Femur (tissue), 1 donor: Measurements from ENCODE around the gene NKAIN4.

ENCODE experiments used
- DNase-seq: peaks from one replicate; pipeline ENCODE4 v3.0.0-alpha.2; 2017

NKAIN4 gene

DNA sequence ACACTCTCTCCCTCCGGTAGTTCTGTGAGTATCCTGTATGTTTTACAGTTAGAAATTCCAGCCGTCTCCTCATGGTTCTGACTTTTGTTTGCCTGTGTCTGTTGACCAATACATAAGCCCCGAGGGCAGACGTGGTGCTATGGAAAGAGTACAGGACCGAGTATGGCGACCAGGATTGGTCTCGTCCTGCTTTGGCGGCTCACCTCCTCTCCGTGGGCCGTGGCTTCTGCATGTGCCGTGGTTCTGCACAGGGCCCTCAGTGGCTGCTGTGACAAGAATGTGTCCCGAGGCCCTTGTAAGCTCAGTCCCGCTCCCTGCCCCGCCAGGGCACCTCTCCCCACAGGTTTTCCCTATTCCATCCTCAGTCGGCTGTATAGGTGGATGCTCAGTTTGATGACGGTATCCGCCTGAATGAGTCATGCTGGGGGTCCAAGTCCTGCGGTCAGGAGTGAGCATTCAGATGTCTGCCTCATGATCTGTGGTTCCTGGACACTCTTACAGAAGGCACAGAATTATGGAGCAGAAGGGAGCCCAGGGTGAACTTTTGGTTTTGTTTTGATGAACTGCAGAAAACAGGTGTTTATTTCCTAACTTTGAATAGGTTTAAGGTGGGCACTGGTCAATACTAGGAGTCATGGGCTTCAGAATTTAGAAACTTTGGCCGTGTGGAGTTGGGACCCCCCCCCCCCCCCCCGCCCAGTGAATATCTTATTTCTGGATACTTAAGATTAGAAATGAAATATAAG, 19.5 kb upstream of the NKAIN4 start:
- no peak for DNase-seq

DNA sequence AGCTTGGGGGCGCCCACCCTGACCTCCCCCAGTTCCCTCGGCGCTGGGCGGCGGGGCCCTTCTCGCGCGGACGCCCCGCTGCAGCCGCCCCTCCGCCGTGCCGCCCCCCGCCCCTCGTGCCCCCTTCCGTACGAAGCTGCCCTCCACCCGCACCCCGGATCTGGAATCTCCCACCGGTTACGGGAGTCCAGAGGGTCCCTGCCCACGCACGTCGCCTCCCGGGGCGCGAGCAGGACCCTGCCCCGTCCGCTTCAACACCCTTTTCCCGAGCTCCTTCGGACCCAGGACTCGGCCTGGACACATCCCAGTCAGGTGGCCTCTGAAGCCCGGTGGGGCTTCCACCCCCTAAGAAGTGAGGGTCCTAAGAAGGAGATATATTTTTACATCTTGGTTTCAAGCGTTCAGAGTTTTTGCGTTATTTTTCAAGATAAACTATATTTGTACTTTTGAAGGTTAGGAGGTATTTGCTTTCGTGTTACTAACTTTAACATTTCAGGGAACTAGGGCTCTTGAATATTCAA, 18.9 kb upstream of the NKAIN4 start:
- DNase-seq, result no peak

DNA sequence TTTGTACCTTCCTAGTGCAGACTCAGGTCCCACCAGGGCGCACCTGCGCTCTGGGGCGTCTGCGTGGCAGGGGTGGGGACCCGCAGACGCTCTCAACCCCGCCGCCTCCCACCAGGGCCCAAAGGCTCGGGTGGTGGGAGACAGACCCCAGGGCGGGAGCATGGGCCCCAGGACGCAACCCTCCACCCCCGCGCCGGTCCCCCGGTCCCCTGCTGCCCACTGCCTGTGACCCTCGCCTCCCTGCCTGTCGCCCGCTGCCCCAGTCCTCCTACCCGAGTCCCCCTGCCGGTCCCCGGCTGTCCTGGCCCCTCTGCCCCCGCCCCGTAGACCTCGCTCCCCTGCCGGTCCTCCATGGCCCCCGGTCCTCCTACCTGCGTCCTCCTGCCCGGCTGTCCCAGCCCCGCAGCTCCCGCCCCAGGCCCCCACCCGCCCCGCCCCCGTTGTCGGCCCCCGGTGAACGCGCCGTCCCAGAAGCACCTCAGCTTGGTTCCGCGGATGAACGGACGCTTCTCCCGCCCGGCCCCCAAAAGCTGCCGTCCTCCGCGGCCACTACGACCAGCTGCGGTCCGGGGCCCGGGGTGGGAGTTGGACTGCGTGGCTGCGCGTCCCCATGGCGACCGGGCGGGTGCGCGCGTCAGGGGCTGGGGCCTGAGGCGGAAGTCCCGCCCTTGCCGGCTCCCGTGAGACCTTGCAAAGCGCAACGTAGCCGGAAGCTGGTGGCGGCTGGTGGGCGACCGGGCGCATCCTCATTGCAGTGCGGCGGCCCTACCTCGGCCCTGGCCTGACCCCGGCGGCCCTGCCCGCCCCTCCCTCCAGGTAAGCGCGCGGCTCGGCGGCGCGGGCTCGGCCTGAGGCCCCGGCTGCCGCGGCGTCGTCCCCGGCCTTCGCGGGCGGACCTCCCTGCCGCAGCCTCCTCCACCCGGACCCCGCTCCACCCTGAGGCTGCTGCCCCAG, 18.1 kb upstream of the NKAIN4 start, which contains the start of gene ARFGAP1:
TSS of gene ARFGAP1 (plus strand) at position 709 of the 954 bp plus-strand sequence. CDS start 2,768 bp downstream, outside the sequence.
- peak; percentile 96 for DNase-seq

DNA sequence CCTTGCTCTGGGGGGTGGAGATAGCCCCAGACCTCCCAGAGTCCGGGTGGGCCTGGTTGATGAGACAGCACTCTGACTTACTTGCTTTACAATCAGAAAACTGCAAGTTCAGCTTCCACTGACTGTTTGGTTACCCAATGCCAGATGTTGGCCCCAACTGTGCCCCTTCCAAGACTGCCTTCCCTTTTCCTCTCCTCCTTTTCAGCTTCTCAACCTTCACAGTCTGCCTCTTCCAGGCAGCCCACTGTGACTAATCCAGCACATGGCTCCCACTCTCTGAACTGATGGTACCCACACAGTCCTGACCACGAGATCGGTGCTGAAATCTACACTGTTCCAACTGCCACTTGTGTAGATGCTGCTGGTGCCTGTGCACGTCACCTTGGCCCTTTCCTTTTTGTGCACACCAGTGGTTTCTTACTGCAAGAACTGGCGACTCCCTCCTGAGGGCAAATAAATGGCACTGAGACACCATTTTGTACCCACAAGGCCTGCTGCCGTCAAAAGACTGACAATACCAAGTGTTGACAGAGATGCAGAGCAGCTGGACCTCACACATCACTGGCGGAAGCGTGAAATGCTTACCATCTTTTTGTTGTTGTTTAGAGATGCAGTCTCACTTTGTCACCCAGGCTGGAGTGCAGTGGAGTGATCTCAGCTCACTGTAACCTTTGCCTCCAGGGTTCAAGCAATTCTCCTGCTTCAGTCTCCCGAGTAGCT, 16.5 kb upstream of the NKAIN4 start:
- DNase-seq, result no peak

DNA sequence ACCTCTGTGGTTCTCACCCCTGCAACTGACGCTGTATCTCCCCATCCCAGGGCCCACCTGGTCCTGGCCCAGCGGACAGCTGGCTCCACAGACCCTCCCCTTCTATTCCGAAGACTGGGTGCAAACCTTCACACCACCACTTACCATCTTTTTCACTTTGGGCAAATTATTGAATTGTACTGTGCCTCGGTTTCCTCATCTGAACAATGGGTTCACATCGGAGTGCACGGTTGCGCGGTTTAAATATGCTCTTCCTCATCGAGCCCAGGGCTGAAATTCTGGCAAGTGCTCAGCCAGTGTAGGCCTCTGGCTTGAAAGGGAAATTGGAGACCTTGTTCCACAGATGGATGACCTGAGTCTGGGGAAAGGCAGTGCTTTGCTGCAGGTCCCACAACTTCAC, 15.5 kb upstream of the NKAIN4 start:
- DNase-seq, result no peak

DNA sequence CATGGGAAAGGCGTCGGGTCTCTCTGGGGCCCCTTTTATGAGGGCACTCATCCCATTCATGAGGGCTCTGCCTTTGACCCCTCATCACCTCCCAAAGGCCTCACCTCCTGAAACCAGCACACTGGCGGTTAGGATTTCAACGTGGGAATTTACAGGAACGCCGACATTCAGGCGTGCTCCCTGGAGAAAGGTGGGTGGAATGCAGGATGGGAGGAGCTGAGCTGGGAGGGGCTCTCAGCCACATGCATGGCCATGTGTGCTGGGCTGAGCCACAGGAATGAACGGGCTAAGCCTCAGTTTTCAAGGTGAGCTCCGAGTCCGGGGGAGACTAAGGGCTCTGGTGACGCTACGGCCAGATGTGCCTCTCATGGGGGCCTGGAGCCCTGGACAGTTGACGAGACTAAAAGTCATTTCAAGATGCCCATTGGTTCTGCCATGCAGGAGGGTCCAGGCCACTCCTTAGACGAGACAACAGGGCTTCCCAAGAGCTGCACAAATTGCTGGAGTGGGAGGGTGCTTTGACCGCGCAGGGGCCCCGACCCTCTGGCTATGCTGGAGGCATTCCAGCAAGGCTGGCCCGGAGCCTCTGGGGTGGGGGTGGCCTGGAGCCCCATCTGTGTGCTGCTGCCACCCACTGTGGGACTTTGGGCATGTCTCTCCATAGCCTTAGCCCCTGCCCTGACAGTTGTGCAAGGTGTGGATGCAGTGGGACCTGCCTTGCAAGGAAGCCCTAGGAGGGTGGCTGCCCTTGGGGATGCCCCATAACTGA, 14.6 kb upstream of the NKAIN4 start:
- no peak for DNase-seq

DNA sequence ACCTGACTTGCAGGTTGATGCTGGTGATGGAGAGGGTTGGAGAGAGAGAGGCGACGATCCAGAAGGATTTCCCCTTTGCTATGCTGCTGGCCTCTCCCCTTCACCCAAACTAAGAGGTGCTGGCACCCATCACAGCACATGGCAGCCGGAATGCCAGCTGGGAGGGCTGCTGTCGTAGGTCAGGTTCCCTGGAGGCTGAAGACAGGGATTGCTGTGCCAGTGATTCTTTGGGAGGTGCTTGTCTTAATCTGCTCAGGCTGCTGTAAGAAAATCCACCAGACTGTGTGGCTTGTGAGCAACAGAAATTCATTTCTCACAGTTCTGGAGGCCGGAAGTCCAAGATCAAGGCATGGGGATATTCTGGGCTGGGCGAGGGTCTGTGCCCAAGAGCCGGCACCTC, 14.0 kb upstream of the NKAIN4 start:
- no peak for DNase-seq

DNA sequence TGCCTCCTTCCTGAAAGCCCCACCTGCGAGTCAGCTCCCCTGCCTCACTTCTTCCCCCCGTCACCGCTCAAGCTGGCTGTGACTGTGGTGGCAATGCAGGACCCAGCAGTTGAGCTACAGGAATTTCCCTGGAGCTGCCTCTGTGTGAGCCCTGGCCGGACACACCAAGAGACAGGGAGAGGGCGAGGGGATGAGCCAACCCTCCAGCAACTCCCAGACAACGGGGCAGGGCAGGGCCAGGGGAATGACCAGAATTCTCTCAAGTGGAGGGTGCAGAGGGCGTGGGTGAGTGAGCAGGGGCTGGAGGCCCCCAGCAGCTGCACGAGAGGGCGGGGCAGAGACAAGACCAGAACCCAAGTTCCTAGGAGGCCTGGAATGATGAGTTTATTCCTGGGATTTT, 13.4 kb upstream of the NKAIN4 start:
- DNase-seq, result no peak

DNA sequence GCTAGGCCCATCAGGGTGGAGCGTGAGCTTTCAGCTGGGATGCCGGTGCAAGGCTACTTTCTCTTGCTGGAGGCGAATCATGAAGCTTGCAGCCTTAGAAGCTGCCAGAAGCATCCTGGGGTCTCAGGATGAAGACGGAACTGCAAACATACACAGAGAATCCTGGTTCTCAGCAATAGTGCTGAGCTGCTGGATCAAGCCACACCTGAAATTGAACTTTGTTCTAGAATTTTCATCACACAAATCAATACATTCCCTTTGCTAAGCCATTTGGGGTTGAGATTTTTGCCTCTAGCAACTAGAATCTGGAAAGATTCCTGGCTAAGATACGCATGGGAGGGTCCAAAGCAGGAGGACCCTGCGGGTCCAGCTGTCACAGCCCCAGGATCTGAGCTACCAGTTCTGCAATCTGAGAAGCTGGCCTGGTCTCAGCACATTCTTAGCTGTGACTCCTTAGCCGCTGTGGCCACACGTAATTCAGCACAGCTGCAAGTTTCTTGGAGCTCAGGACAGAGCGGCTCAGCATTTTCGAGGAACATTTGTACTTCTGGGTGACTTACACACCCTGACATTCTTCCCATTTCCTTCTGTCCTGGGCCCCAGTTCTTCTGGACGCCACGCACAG, 11.7 kb upstream of the NKAIN4 start:
- DNase-seq, result peak; percentile 84

DNA sequence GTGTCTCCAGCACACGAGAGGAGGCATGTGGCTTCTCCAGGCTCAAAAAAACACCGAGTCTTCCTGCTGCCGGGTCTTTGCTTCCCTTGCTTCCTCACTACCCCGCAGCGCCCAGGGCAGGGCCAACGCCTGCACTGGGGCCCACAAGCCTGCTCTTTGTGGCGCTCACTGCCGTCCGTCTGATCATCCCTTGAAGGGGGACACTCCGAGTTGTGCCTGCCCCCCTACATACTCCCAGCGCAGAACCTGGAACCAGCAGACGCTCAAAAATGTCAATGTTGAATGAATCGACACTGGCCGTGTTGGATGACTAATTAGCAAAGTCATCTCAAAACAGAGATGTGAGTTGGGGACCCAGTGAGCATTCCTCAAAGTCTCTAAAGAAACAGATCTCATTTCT, 10.3 kb upstream of the NKAIN4 start:
- no peak for DNase-seq

DNA sequence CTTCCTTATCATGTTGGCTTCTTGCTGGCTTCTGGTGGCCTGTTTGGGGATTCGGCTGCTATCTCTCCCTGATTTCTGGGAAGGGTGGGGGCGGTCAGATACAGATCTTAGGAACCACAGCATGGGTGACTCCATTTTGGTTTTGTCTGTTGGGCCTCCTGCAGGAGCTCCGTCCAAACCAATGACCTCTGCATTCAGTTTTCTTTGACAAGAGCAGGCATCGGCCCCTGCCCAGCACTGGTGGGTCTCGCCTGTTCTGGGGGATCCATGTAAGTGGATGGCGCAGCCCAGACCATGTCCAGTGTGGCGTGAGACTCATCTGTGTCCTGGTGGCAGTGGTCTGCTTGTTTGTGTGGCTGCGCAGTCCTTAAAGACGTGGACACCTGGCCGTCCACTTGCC, 9.7 kb upstream of the NKAIN4 start:
- DNase-seq, result no peak

DNA sequence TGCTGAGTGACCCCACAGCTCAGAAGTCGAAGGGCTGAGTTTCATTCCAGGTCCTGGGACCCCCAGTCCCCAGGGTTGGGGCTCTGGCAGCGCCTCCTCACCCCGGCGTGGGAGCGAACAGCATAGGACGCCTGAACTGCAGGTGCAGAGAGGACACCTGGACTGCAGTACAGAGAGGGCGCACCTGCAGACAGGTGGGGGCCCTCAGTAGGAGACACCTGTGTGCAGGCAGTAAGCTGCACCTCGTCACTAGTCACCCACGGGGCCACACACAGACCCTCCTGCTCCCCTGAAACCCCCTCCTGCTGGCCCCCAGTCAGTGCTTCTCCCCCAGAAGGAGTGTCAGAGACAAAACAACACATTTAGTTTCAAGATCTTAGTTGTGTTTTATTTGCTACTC, 8.6 kb upstream of the NKAIN4 start:
- no peak for DNase-seq

DNA sequence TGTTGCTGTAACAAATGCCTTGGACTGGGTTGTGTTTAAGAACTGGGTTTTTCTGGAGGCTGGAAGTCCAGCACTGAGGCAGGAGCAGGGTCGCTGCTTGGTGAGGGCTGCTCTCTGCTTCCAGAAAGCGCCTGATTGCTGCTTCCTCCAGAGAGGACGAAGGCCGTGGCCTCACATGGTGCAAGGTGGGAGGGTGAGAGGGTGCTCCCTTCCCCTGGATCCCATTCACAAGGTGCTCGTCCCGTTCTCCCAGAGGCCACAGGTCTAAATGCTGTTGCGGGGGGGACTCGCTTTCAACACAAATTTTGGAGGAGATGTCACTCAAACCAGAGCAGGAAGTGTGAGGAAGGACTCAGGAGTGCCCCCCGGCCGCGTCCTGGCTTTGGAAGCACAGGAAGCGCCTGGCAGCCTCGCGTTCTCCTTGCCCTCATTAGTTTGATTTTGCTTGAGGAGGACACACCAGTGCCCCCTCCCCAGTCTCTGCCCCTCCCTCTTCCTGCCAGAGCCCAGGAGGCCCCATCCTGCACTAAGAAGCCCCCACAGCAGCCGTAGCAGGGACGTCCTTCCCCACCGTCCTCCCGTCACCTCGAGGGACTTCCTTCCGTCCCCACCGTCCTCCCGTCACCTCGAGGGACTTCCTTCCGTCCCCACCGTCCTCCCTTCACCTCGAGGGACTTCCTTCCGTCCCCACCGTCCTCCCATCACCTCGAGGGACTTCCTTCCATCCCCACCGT, 7.7 kb upstream of the NKAIN4 start:
- DNase-seq, result no peak

DNA sequence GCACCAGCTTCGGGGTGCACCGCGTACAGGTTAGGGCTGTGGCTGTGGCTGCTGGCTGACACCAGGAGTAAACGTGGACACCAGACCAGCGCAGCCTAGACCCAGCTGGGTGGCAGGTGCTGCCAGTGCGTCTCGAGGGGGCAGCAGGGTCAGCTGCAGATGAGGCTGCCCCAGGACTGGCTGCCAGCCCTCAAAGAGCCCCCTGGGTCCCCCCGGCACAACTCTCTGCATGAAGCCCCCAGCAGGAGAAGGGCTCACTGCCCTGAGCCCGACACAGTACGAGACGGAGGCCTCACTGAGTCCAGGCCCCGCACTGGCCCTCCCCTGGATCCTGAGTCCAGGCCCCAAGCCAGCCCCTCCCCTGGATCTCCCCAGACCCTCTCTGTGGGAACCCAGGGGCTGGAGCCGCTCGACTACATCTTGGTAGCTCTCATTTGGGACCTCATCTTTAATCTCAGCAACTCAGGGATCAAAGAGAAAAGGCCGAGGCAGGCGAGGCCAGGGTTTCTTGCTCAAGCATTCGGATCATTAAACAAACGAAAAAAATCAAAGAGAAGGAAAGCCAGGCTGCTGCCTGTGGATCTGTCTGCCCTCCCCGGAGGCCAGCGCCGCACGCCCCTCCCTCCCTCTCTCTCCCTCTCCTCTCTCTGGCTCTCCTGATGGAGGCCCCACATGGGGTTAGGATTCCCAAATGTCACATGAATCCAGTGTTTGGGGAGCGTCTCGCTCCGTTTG, 7.0 kb upstream of the NKAIN4 start:
- no peak for DNase-seq

DNA sequence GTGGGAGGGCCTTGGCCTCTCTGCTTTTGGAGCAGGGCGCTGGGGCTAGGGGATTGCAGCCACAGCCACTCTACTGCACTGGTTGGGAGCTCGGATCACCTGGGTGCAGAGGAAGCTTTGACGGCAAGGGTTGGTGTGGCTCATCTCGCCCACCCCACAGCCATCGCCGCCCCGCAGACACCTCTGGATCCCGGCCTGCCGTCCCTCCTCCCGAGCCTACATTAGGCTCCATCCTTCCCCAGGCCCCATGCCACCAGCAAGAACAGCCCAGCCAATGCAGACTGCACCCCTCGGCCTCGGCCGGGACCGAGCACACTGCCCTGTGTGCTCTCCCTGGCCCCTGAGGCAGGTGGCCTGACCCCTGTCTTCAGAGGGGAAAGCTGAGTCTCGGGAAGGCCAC, 6.3 kb upstream of the NKAIN4 start:
- no peak for DNase-seq

DNA sequence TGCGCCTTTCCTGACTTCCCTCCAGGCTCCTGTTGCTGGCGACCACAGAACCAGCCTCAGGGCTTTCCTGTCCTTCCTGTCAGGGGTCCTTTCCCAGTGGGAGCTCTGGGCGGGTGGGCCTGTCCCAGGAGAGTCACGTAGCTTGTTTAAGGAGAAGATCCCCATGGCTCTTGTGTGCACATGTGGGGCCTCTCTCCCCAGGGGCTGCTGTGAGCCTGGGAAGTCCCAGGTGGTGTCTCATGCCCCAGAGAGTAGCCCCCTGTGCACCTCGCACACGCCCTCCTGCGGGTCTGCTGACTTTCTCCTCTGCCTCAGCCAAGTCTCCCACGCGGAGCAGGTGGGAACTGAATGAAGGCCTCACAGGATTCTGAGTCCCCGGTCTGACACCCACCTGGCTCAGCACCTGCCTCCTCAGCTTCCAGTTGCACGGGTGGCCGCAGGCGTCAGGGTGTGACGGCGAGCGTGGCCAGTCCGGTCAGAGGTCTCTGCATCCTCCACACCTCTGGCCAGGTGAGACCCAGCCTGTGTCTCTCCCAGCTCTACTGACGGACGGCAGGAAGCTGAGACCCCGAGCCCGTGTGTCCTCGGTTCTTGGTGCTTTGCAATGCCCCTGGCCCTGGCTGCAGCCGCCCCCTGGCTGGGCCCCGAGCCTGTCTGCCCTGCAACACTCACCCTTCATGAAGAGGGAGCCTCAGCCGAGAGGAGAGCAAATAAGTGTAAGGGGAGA, 5.6 kb upstream of the NKAIN4 start:
- DNase-seq, result no peak

DNA sequence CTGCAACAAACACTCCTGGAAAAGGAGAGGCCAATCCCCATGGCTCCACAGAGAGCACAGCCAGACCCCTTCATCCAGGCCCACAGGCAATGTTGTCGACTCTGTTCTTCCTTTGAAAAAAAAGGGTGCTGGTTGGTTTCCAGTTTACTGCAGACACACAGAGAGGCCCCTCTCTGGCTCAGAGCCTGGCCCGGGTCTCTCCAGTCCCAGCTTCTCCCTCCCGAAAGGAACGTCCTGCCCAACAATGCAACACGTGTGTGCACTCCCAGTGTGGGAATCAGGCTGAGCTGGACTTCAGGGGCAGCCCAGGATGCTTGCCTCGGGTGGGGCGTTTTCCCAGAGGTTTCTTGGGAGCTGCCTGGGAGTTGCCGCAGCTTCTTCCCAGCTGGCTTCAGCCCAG, 4.5 kb upstream of the NKAIN4 start:
- DNase-seq, result peak; percentile 80

DNA sequence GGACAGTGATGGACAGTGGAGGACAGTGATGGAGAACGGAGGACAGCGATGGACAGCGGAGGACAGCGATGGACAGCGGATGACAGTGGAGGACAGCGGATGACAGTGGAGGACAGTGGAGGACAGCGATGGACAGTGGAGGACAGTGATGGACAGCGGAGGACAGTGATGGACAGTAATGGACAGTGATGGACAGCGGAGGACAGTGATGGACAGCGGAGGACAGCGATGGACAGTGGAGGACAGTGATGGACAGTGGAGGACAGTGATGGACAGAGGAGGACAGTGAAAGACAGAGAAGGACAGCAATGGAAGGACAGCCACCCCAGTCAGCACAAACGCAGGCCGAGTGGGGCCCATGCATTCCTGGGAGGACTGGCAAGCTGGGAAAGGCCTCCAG, 3.4 kb upstream of the NKAIN4 start:
- no peak for DNase-seq

DNA sequence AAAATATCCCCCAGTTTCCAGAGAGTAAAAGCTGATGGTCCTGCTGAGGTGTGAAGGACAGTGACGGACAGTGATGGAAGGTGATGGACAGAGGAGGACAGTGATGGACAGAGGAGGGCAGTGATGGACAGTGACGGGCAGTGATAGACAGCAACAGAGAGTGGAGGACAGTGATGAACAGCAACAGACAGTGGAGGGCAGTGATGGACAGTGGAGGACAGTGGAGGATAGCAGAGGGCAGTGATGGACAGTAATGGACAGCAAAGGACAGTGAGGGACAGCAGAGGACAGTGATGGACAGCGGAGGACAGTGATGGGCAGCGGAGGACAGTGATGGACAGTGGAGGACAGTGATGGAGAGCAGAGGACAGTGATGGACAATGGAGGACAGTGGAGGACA, 2.7 kb upstream of the NKAIN4 start:
- no peak for DNase-seq
